Measurements from ENCODE around the gene C1GALT1C1L. TPM values are rescaled to one million over a fixed set of nuclear protein-coding genes. Genes with fewer than 3 reads are reported as not detected.

Gene C1GALT1C1L
- total RNA-seq, 1 experiment from 2014 or later: 0.54 TPM

- no peak for DNase-seq (ENCODE audit: low read depth, low spot score)
- no peak overlapping the region for H3K4me3 ChIP-seq (ENCODE audit: low read depth in 2 of 2, low read length in 2 of 2)
- in situ Hi-C loops (cut with HindIII; ENCODE audit: low pct_unique_long_range_greater_than_20kb, low sequenced_read_pairs): no loop called here
- ChIA-PET POLR2A (interaction anchor here (0.7 kb wide), 1 partner anchor 33 kb away, joined by 4 read pairs; no protein-coding TSS in a partner anchor), CTCF (no interaction called here)
- H3K36me3 ChIP-seq (ENCODE audit: control insufficient read depth, insufficient read depth, low read length): peaks cover 2% of the 10 kb centered on the region; the same call in 1 of the 2 replicates
- TF ChIP-seq SIN3A (IDR thresholded peaks at IDR 0.05; ENCODE audit: borderline replicate concordance, insufficient read depth, low read depth, low read length): no peak
- TF ChIP-seq POLR2AphosphoS5 (IDR thresholded peaks at IDR 0.05; ENCODE audit: low read depth, low read length): no peak
- no peak for TF ChIP-seq TCF7L2 (IDR thresholded peaks at IDR 0.05; ENCODE audit: low read depth, low read length)
- TF ChIP-seq, protein P1, sequence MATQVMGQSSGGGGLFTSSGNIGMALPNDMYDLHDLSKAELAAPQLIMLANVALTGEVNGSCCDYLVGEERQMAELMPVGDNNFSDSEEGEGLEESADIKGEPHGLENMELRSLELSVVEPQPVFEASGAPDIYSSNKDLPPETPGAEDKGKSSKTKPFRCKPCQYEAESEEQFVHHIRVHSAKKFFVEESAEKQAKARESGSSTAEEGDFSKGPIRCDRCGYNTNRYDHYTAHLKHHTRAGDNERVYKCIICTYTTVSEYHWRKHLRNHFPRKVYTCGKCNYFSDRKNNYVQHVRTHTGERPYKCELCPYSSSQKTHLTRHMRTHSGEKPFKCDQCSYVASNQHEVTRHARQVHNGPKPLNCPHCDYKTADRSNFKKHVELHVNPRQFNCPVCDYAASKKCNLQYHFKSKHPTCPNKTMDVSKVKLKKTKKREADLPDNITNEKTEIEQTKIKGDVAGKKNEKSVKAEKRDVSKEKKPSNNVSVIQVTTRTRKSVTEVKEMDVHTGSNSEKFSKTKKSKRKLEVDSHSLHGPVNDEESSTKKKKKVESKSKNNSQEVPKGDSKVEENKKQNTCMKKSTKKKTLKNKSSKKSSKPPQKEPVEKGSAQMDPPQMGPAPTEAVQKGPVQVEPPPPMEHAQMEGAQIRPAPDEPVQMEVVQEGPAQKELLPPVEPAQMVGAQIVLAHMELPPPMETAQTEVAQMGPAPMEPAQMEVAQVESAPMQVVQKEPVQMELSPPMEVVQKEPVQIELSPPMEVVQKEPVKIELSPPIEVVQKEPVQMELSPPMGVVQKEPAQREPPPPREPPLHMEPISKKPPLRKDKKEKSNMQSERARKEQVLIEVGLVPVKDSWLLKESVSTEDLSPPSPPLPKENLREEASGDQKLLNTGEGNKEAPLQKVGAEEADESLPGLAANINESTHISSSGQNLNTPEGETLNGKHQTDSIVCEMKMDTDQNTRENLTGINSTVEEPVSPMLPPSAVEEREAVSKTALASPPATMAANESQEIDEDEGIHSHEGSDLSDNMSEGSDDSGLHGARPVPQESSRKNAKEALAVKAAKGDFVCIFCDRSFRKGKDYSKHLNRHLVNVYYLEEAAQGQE (IDR thresholded peaks at IDR 0.05; ENCODE audit: insufficient read depth in 1 of 2, low read depth in 2 of 2, low read length in 1 of 2): no peak
- TF ChIP-seq, protein P2, sequence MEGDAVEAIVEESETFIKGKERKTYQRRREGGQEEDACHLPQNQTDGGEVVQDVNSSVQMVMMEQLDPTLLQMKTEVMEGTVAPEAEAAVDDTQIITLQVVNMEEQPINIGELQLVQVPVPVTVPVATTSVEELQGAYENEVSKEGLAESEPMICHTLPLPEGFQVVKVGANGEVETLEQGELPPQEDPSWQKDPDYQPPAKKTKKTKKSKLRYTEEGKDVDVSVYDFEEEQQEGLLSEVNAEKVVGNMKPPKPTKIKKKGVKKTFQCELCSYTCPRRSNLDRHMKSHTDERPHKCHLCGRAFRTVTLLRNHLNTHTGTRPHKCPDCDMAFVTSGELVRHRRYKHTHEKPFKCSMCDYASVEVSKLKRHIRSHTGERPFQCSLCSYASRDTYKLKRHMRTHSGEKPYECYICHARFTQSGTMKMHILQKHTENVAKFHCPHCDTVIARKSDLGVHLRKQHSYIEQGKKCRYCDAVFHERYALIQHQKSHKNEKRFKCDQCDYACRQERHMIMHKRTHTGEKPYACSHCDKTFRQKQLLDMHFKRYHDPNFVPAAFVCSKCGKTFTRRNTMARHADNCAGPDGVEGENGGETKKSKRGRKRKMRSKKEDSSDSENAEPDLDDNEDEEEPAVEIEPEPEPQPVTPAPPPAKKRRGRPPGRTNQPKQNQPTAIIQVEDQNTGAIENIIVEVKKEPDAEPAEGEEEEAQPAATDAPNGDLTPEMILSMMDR (IDR thresholded peaks at IDR 0.05): no peak
- no TSS peak for BruUV-seq (replicated peaks)
- no peak for ATAC-seq
- no peaks in the 10 kb centered on the region for H3K4me1 ChIP-seq (ENCODE audit: control insufficient read depth, insufficient read depth, low read length)
- H3K9me3 ChIP-seq (ENCODE audit: control insufficient read depth, insufficient read depth, low read depth, low read length): no peaks in the 10 kb centered on the region
- H3K27me3 ChIP-seq (ENCODE audit: control insufficient read depth, insufficient read depth, low read length): no peaks in the 10 kb centered on the region
- intact Hi-C loops (cut with micrococcal nuclease; ENCODE audit: unreplicated experiment): no loop called here
- no peak overlapping the region for H3K27ac ChIP-seq (ENCODE audit: low read length)
Observed at GRCh38 chr2:43725711-43726246, 49.5 kb upstream of the C1GALT1C1L start.

- TF ChIP-seq POLR2AphosphoS5 (IDR thresholded peaks at IDR 0.05; ENCODE audit: low read depth, low read length): no peak
- TF ChIP-seq, protein P2 (IDR thresholded peaks at IDR 0.05): no peak
- TF ChIP-seq TCF7L2 (IDR thresholded peaks at IDR 0.05; ENCODE audit: low read depth, low read length): no peak
- no peak for TF ChIP-seq SIN3A (IDR thresholded peaks at IDR 0.05; ENCODE audit: borderline replicate concordance, insufficient read depth, low read depth, low read length)
- TF ChIP-seq, protein P1 (IDR thresholded peaks at IDR 0.05; ENCODE audit: insufficient read depth in 1 of 2, low read depth in 2 of 2, low read length in 1 of 2): no peak
- ChIA-PET POLR2A (interaction anchor here (0.7 kb wide), 1 partner anchor 34 kb away, joined by 4 read pairs; no protein-coding TSS in a partner anchor), CTCF (no interaction called here)
- Histone ChIP-seq H3K4me1 (ENCODE audit: control insufficient read depth, insufficient read depth, low read length) (no peaks in the 10 kb centered on the region), H3K36me3 (ENCODE audit: control insufficient read depth, insufficient read depth, low read length) (peaks cover 2% of the 10 kb centered on the region; the same call in 1 of the 2 replicates), H3K9me3 (ENCODE audit: control insufficient read depth, insufficient read depth, low read depth, low read length) (no peaks in the 10 kb centered on the region), H3K4me3 (ENCODE audit: low read depth in 2 of 2, low read length in 2 of 2) (no peak overlapping the region), H3K27me3 (ENCODE audit: control insufficient read depth, insufficient read depth, low read length) (no peaks in the 10 kb centered on the region), H3K27ac (ENCODE audit: low read length) (no peak overlapping the region)
- no peak for ATAC-seq
- intact Hi-C loops (cut with micrococcal nuclease; ENCODE audit: unreplicated experiment): no loop called here
- BruUV-seq (replicated peaks): no TSS peak
- in situ Hi-C loops (cut with HindIII; ENCODE audit: low pct_unique_long_range_greater_than_20kb, low sequenced_read_pairs): no loop called here
- DNase-seq (ENCODE audit: low read depth, low spot score): no peak
Observed at GRCh38 chr2:43724728-43725526, 48.7 kb upstream of the C1GALT1C1L start.

All from Panc1 (cell line).